HG03280 (cell line): ENCODE data around the gene TNFRSF25.
"Not testable (repeated sequence)": the region's sequence is repeated elsewhere in the genome, so short reads cannot be mapped to it uniquely, and the experiment has no call there.

ENCODE experiments used
- ATAC-seq: cut with Tn5 transposase; IDR thresholded peaks from one replicate; pipeline ENCODE4 v1.9.1; 2021; ENCODE audit warnings: mild to moderate bottlenecking, moderate library complexity; ENCODE audit not compliant: unreplicated experiment

The TNFRSF25 gene

GRCh38 chr1:6502000-6502891 lies 36.3 kb upstream of the TNFRSF25 start:
- ATAC-seq = no peak

GRCh38 chr1:6501279-6501813 lies 35.4 kb upstream of the TNFRSF25 start:
- ATAC-seq = no peak

- ATAC-seq = no peak
Measured at GRCh38 chr1:6500544-6501278, 34.7 kb upstream of the TNFRSF25 start.

- no peak for ATAC-seq
Measured at GRCh38 chr1:6499296-6499695, 33.3 kb upstream of the TNFRSF25 start.

- ATAC-seq = no peak
Measured at GRCh38 chr1:6498576-6499111, 32.7 kb upstream of the TNFRSF25 start.

GRCh38 chr1:6497867-6498575 lies 32.0 kb upstream of the TNFRSF25 start:
- ATAC-seq = no peak

GRCh38 chr1:6497215-6497866 lies 31.4 kb upstream of the TNFRSF25 start:
- ATAC-seq = no peak

GRCh38 chr1:6496890-6497214 lies 30.9 kb upstream of the TNFRSF25 start:
- no peak for ATAC-seq

GRCh38 chr1:6496365-6496721 lies 30.4 kb upstream of the TNFRSF25 start:
- no peak for ATAC-seq

GRCh38 chr1:6495540-6496364 lies 29.8 kb upstream of the TNFRSF25 start:
- no peak for ATAC-seq

- ATAC-seq = no peak
Measured at GRCh38 chr1:6495041-6495441, 29.1 kb upstream of the TNFRSF25 start.

GRCh38 chr1:6494627-6495026 lies 28.7 kb upstream of the TNFRSF25 start:
- no peak for ATAC-seq

- ATAC-seq = not testable (repeated sequence)
Measured at GRCh38 chr1:6493834-6494223, 27.9 kb upstream of the TNFRSF25 start.

GRCh38 chr1:6491966-6492365 lies 26.0 kb upstream of the TNFRSF25 start:
- no peak for ATAC-seq

GRCh38 chr1:6491480-6491962 lies 25.5 kb upstream of the TNFRSF25 start, which contains the start of gene PLEKHG5:
PLEKHG5 (minus strand) TSS chr1:6491667; CDS start chr1:6477571, 14,096 bp downstream.
- no peak for ATAC-seq

GRCh38 chr1:6491081-6491449 lies 25.1 kb upstream of the TNFRSF25 start:
- no peak for ATAC-seq

- peak; percentile 58 for ATAC-seq
Measured at GRCh38 chr1:6490181-6491080, 24.5 kb upstream of the TNFRSF25 start.

GRCh38 chr1:6489799-6490180 lies 23.8 kb upstream of the TNFRSF25 start:
- ATAC-seq = no peak

GRCh38 chr1:6489383-6489765 lies 23.4 kb upstream of the TNFRSF25 start:
- no peak for ATAC-seq
